Endothelial cell of umbilical vein (primary cell): ENCODE data around the gene TM4SF5. TPM values are rescaled to one million over a fixed set of nuclear protein-coding genes. Genes with fewer than 3 reads are reported as not detected.

Experiments used
- BruUV-seq: library from RNA; stranded (reverse); fragments of 400-500 nt; replicated peaks from 2 replicates; lab custom pipeline; 2021; lab: Mats Ljungman, UMichigan
- CTCF ChIA-PET: fragments of 300-600, 350-600 bp; sonication (Branson Sonifier 250); formaldehyde crosslinking; loops from one replicate; lab custom pipeline; 2021; ENCODE audit warnings: antibody characterized with exemption, inconsistent platforms; lab: Charles Lee
- POLR2A ChIA-PET: fragments of 300-600, 350-600 bp; sonication (Branson Sonifier 250); formaldehyde crosslinking; loops from one replicate; lab custom pipeline; 2021; ENCODE audit warnings: antibody characterized with exemption, inconsistent platforms; lab: Charles Lee
- DNase-seq: peaks from one replicate; pipeline ENCODE4 v3.0.0-alpha.2; 2011; ENCODE audit warnings: low read depth, low spot score
- FAIRE-seq: peaks from 2 replicates; lab custom pipeline; 2011; peaks lifted over from hg19 to GRCh38; lab: Jason Lieb, UNC
- H2AFZ ChIP-seq: 2 replicates; pipeline ENCODE4 v1.6.0; 2012; ENCODE audit warnings: low read depth, low read length, control low read depth, inconsistent platforms
- H3K27ac ChIP-seq: 2 replicates; pipeline ENCODE4 v1.5.1; 2011; ENCODE audit warnings: low read depth, mild to moderate bottlenecking, control low read depth, low read length, moderate library complexity; ENCODE audit not compliant: insufficient read depth
- H3K27me3 ChIP-seq, 2 experiments: 2 replicates each; pipeline versions ENCODE4 v1.6.0 to v1.6.1; 2011; ENCODE audit warnings: low read length in 2 of 2, mixed read lengths in 1 of 2; ENCODE audit not compliant: control insufficient read depth in 2 of 2, insufficient read depth in 2 of 2
- H3K36me3 ChIP-seq, 2 experiments: 2 replicates in 1 of 2; 3 replicates in 1 of 2; pipeline ENCODE4 v1.5.1; 2011; ENCODE audit warnings: low read length in 2 of 2, mild to moderate bottlenecking in 1 of 2, moderate library complexity in 1 of 2; ENCODE audit not compliant: control insufficient read depth in 2 of 2, insufficient read depth in 2 of 2; ENCODE audit errors: extremely low read depth in 1 of 2
- H3K4me1 ChIP-seq: 3 replicates; pipeline ENCODE4 v1.5.1; 2011; ENCODE audit warnings: mild to moderate bottlenecking, low read length; ENCODE audit not compliant: control insufficient read depth, insufficient read depth; ENCODE audit errors: extremely low read depth
- H3K4me2 ChIP-seq: 2 replicates; pipeline ENCODE4 v1.6.1; 2011; ENCODE audit warnings: low read length, control low read depth, mixed read lengths; ENCODE audit not compliant: insufficient read depth
- H3K4me3 ChIP-seq, 3 experiments: fragments of 200-600 bp in 1 of 3; sonication (generic), shearing (Covaris generic) in 1 of 3; replicated peaks in 1 of 3; 2 replicates each; pipeline ENCODE4 v1.5.1; 2011 to 2016; ENCODE audit warnings: control low read depth in 3 of 3, low read length in 3 of 3, mild to moderate bottlenecking in 2 of 3, inconsistent platforms in 1 of 3, low read depth in 1 of 3, moderate library complexity in 1 of 3; ENCODE audit not compliant: insufficient read depth in 1 of 3
- H3K79me2 ChIP-seq: 2 replicates; pipeline ENCODE4 v1.6.0; 2012; ENCODE audit warnings: low read length, inconsistent platforms; ENCODE audit not compliant: control insufficient read depth, insufficient read depth
- H3K9ac ChIP-seq: replicated peaks from 2 replicates; pipeline ENCODE3; 2011; ENCODE audit warnings: low read length, control low read depth; ENCODE audit not compliant: insufficient read depth; ENCODE audit errors: extremely low read depth
- H3K9me1 ChIP-seq: replicated peaks from 3 replicates; pipeline ENCODE4 v1.6.0; 2011; ENCODE audit warnings: mild to moderate bottlenecking, low read length; ENCODE audit not compliant: control insufficient read depth, insufficient read depth; ENCODE audit errors: extremely low read depth
- H3K9me3 ChIP-seq: replicated peaks from 2 replicates; pipeline ENCODE4 v1.5.1; 2012; ENCODE audit warnings: low read length, inconsistent platforms; ENCODE audit not compliant: control insufficient read depth, insufficient read depth
- H4K20me1 ChIP-seq: replicated peaks from 2 replicates; pipeline ENCODE3; 2011; ENCODE audit warnings: mild to moderate bottlenecking, low read length; ENCODE audit not compliant: control insufficient read depth, insufficient read depth; ENCODE audit errors: extremely low read depth
- CTCF ChIP-seq, 2 donors: IDR thresholded peaks; 1 replicate in 1 of 2; 2 replicates in 1 of 2; pipeline ENCODE4 v1.5.1; 2011; ENCODE audit warnings: low read length in 2 of 2, mild to moderate bottlenecking in 2 of 2, moderate library complexity in 2 of 2, control low read depth in 1 of 2, inconsistent platforms in 1 of 2, low read depth in 1 of 2; ENCODE audit not compliant: insufficient read depth in 1 of 2; ENCODE audit errors: extremely low read depth in 1 of 2
- EZH2 ChIP-seq: IDR thresholded peaks from 2 replicates; pipeline ENCODE4 v1.6.1; 2012; ENCODE audit warnings: borderline replicate concordance, low read depth, mild to moderate bottlenecking, moderate library complexity, low read length, inconsistent platforms; ENCODE audit not compliant: severe bottlenecking
- FOS ChIP-seq: IDR thresholded peaks from 2 replicates; pipeline ENCODE4 v1.6.1; 2011; ENCODE audit warnings: mild to moderate bottlenecking, low read length, moderate library complexity, borderline replicate concordance; ENCODE audit not compliant: insufficient read depth
- GATA2 ChIP-seq: IDR thresholded peaks from 2 replicates; pipeline ENCODE4 v1.7.0; 2011; ENCODE audit warnings: low read depth, mild to moderate bottlenecking, moderate library complexity, mixed read lengths, low read length; ENCODE audit not compliant: insufficient read length, insufficient read depth
- JUN ChIP-seq: IDR thresholded peaks from 2 replicates; pipeline ENCODE4 v1.6.1; 2011; ENCODE audit warnings: borderline replicate concordance, low read depth; ENCODE audit not compliant: insufficient read length, insufficient read depth
- MYC ChIP-seq: IDR thresholded peaks from one replicate; pipeline ENCODE4 v1.6.1; 2011; ENCODE audit warnings: mild to moderate bottlenecking, low read depth, low read length
- POLR2A ChIP-seq: IDR thresholded peaks from 2 replicates; pipeline ENCODE4 v1.6.1; 2012; ENCODE audit warnings: low read depth, mild to moderate bottlenecking, control low read depth, low read length
- POLR2AphosphoS5 ChIP-seq: IDR thresholded peaks from 2 replicates; pipeline ENCODE4 v1.6.1; 2012; ENCODE audit warnings: low read depth, mild to moderate bottlenecking, control low read depth, low read length, moderate library complexity; ENCODE audit not compliant: insufficient read depth
- dilution Hi-C: fragments of 300-500 bp; cut with MboI; formaldehyde crosslinking; loops from one replicate; pipeline ENCODE4 v1.15.0; 2019; ENCODE audit warnings: low sequenced_read_pairs; ENCODE audit not compliant: extremely low pct_ligation_motif_present
- intact Hi-C: fragments of 100-400 bp; cut with micrococcal nuclease; formaldehyde crosslinking; loops from one replicate; pipeline ENCODE4 v1.10.0; 2022
- polyA plus RNA-seq, 4 experiments: library from polyadenylated mRNA; depleted of rRNA in 3 of 4; stranded (reverse) in 3 of 4; unstranded in 1 of 4; fragments of >200 nt; gene quantifications; 2 replicates each; pipeline versions ENCODE4 v1.2.1 to v1.2.3, GENCODE V29; 2011 to 2012; ENCODE audit warnings: missing spikeins in 1 of 4
- total RNA-seq: library from RNA; stranded (reverse); gene quantifications from 2 replicates; pipeline ENCODE4 v1.2.3, GENCODE V29; 2021

TM4SF5 gene
- total and polyA plus RNA-seq, 2 donors (not counting 3 experiments of a cell fraction or from before 2014, with no cell fraction given): not detected

GRCh38 chr17:4738136-4739121, 33.3 kb upstream of the TM4SF5 start:
- POLR2A ChIA-PET: no interaction called here
- BruUV-seq: no TSS peak
- H3K27ac ChIP-seq: no peak overlapping the region

GRCh38 chr17:4739122-4740024, 32.3 kb upstream of the TM4SF5 start, which contains the start of the genes CXCL16 and ZMYND15:
Gene CXCL16, minus strand, starts transcription at chr17:4739928. Its CDS starts 589 bp downstream, at chr17:4739339.
Gene ZMYND15, plus strand, starts transcription at chr17:4739833. Its CDS starts 716 bp downstream, at chr17:4740549.
- H2AFZ ChIP-seq: peak within 1 kb of the TSS; percentile 71
- DNase-seq (peak; percentile 49), FAIRE-seq (peak; percentile 62)
- peak within 1 kb of the TSS; percentile 66 for H3K4me2 ChIP-seq
- peaks cover 9 to 11% of the 10 kb centered on the region in 2 experiments for H3K27me3 ChIP-seq
- H3K4me3 ChIP-seq: peak within 1 kb of the TSS; percentile 31 to 53 (median 47)
- dilution Hi-C loops: no loop called here
- no peak within 1 kb of the TSS for H3K9ac ChIP-seq
- no peaks in the 10 kb centered on the region for H4K20me1 ChIP-seq
- H3K9me1 ChIP-seq: no peaks in the 10 kb centered on the region
- no peak for TF ChIP-seq GATA2
- no peak for TF ChIP-seq JUN
- no peak for TF ChIP-seq CTCF (IDR thresholded peaks at IDR 0.05; ENCODE audit: extremely low read depth in 1 of 2, insufficient read depth in 1 of 2, low read depth in 1 of 2, low read length in 2 of 2)
- no peak for TF ChIP-seq MYC
- TF ChIP-seq EZH2: peak; percentile 23
- no peak for TF ChIP-seq POLR2A
- no peak for TF ChIP-seq FOS
- TF ChIP-seq POLR2AphosphoS5: no peak
- no peaks in the 10 kb centered on the region for H3K9me3 ChIP-seq
- intact Hi-C loops: loop anchor here (1.0 kb wide), 1 partner anchor 8 kb away; the partner anchor contains the start of gene MED11
- BruUV-seq: no TSS peak
- CTCF ChIA-PET: interaction anchor here (0.6 to 2.0 kb wide), 4 partner anchors 29 to 164 kb away, joined by 3 to 6 read pairs (median 4); partner anchors contain the start of genes ARRB2 and CHRNE
- POLR2A ChIA-PET: no interaction called here
- no peaks in the 10 kb centered on the region for H3K79me2 ChIP-seq
- no peak within 1 kb of the TSS for H3K27ac ChIP-seq
- H3K4me1 ChIP-seq: peaks cover 13% of the 10 kb centered on the region
- H3K36me3 ChIP-seq: no peaks in the 10 kb centered on the region

More at GRCh38 chr17:4738136-4739121, 33.3 kb upstream of the TM4SF5 start:
- H3K27me3 ChIP-seq: peaks cover 9 to 11% of the 10 kb centered on the region in 2 experiments
- DNase-seq (no peak), FAIRE-seq (no peak)
- TF ChIP-seq MYC (no peak), FOS (no peak), EZH2 (peak; percentile 57), GATA2 (no peak)
- intact Hi-C loops (loop anchor here (1.0 kb wide), 1 partner anchor 7 kb away; the partner anchor contains the start of gene MED11), dilution Hi-C loops (no loop called here)
- peak overlapping the region; percentile 66 for H3K4me2 ChIP-seq
- H3K9me1 ChIP-seq: no peaks in the 10 kb centered on the region
- H3K9me3 ChIP-seq: no peaks in the 10 kb centered on the region
- H3K9ac ChIP-seq: no peak overlapping the region
- H3K79me2 ChIP-seq: no peaks in the 10 kb centered on the region
- peaks cover 13% of the 10 kb centered on the region for H3K4me1 ChIP-seq
- CTCF ChIA-PET: interaction anchor here (0.9 to 2.0 kb wide), 3 partner anchors 28 to 165 kb away, joined by 3 to 6 read pairs (median 4); partner anchors contain the start of genes ARRB2 and CHRNE
- H3K36me3 ChIP-seq: no peaks in the 10 kb centered on the region
- peak overlapping the region; percentile 71 for H2AFZ ChIP-seq
- H4K20me1 ChIP-seq: no peaks in the 10 kb centered on the region
- peak overlapping the region; percentile 31 to 53 (median 47) for H3K4me3 ChIP-seq
